Aorta (tissue), 5 donors: Measurements from ENCODE around the gene GYPE. TPM values are rescaled to one million over a fixed set of nuclear protein-coding genes. Genes with fewer than 3 reads are reported as not detected.
"Not testable (repeated sequence)": the region's sequence is repeated elsewhere in the genome, so short reads cannot be mapped to it uniquely, and the experiment has no call there.

Source experiments
- ATAC-seq: fragments of 200-7000 bp; cut with Tn5 transposase; one replicate; pipeline ENCODE4 v1.9.1; 2022; ENCODE audit warnings: moderate library complexity; ENCODE audit not compliant: low FRiP score
- DNase-seq, 2 donors: peaks; one replicate each; pipeline ENCODE4 v3.0.0-alpha.2; 2020
- H3K27ac ChIP-seq, 2 donors: one replicate each; pipeline ENCODE4 v1.5.1; 2013; ENCODE audit warnings: low read length in 2 of 2, mild to moderate bottlenecking in 2 of 2, moderate library complexity in 2 of 2, control low read depth in 1 of 2, inconsistent platforms in 1 of 2, low read depth in 1 of 2
- H3K27me3 ChIP-seq, 2 donors: one replicate each; pipeline ENCODE4 v1.6.1; 2013; ENCODE audit warnings: control low read depth in 1 of 2, low read length in 1 of 2, mild to moderate bottlenecking in 1 of 2, moderate library complexity in 1 of 2; ENCODE audit not compliant: insufficient read depth in 2 of 2, control insufficient read depth in 1 of 2
- H3K36me3 ChIP-seq, 2 donors: one replicate each; pipeline ENCODE4 v1.6.1; 2013; ENCODE audit warnings: control low read depth in 1 of 2, low read length in 1 of 2, mild to moderate bottlenecking in 1 of 2; ENCODE audit not compliant: insufficient read depth in 2 of 2, control insufficient read depth in 1 of 2
- H3K4me1 ChIP-seq, 2 donors: one replicate each; pipeline ENCODE4 v1.6.1; 2013; ENCODE audit warnings: low read length in 2 of 2, control low read depth in 1 of 2, mild to moderate bottlenecking in 1 of 2, moderate library complexity in 1 of 2; ENCODE audit not compliant: insufficient read depth in 2 of 2, control insufficient read depth in 1 of 2
- H3K4me3 ChIP-seq, 2 donors: one replicate each; pipeline ENCODE4 v1.5.1; 2013; ENCODE audit warnings: low read length in 2 of 2, control low read depth in 1 of 2, mild to moderate bottlenecking in 1 of 2
- H3K9me3 ChIP-seq: one replicate; pipeline ENCODE4 v1.6.1; 2013; ENCODE audit warnings: mild to moderate bottlenecking, low read length; ENCODE audit not compliant: control insufficient read depth
- WGBS, 2 donors: extraction: QIAGEN DNeasy Blood & Tissue Kit; methylation state at CpG; one replicate each; pipeline ENCODE4 v1.1.7; 2013; 5-methylcytosine and 5-hydroxymethylcytosine counted together
- intact Hi-C, 2 donors: fragments of 100-400 bp; cut with DNase I; formaldehyde crosslinking; loops; one replicate each; pipeline versions ENCODE4 v1.14.2 to v1.15.0; 2022
- polyA plus RNA-seq, 2 donors: library from polyadenylated mRNA; stranded (reverse); fragments of 200-250 nt; gene quantifications; one replicate each; pipeline ENCODE4 v1.2.3, GENCODE V29; 2013
- total RNA-seq, 2 donors: library from RNA; stranded (reverse); fragmentation: NEBNext Ultra II Directional; extraction: Animal tissue kit (Norgen Biotek cat#: 25700); gene quantifications; one replicate each; pipeline ENCODE4 v1.2.1, GENCODE V29; 2021
- donor health status: healthy with polysubstance abuse.
- donor health status: Bipolar disorder and iron deficiency.
- donor health status: DM: no; HTN: no; CAD: no.
- donor health status: DM: no; HTN: no; CAD: no.
- donor health status: DM: yes; HTN: yes; CAD: no.

Gene GYPE
- total and polyA plus RNA-seq, 4 donors = 2.4 to 4.0 (median 3.6) TPM

DNA sequence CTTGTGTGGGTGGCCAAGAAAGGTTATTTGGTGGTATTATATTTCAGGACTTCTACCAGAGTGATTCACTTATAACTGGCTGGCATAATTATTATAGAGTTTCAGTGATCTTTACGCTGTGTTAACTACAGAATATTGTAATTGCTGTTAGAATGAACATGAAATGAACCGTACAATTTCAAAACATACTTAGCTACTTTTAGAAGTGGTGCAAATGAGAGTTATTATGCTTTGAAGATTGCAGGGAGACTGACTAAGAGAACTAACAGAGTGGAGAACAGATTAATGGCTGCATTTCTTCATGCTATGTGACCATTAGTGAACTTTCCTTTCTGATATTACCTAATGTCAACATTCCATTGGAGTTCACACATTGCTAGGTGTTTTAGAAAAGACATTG, 71.7 kb downstream of the GYPE start:
- H3K4me1 ChIP-seq, intact Hi-C loops, H3K27me3 ChIP-seq, ATAC-seq, H3K9me3 ChIP-seq, H3K27ac ChIP-seq, DNase-seq, H3K4me3 ChIP-seq, H3K36me3 ChIP-seq: not testable (repeated sequence)
- 70 to 78% methylated on average over 2 of the region's 2 CpGs for WGBS, 2 donors

DNA sequence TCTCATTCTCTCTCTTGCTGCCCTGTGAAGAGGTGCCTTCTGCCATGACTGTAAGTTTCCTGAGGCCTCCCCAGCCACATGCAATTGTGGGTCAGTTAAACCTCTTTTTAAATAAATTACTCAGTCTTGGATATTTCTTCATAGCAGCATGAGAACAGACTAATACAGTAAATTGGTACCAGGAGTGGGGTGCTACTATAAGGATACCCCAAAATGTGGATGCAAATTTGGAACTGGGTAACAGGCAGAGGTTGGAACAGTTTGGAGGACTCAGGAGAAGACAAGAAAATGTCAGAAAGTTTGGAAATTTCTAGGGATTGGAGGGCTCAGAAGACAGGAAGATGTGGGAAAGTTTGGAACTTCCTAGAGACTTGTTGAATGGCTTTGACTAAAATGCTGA, 74.8 kb downstream of the GYPE start:
- ATAC-seq, H3K36me3 ChIP-seq, intact Hi-C loops, H3K27me3 ChIP-seq, H3K4me3 ChIP-seq, H3K4me1 ChIP-seq, H3K27ac ChIP-seq, DNase-seq, H3K9me3 ChIP-seq: not testable (repeated sequence)

DNA sequence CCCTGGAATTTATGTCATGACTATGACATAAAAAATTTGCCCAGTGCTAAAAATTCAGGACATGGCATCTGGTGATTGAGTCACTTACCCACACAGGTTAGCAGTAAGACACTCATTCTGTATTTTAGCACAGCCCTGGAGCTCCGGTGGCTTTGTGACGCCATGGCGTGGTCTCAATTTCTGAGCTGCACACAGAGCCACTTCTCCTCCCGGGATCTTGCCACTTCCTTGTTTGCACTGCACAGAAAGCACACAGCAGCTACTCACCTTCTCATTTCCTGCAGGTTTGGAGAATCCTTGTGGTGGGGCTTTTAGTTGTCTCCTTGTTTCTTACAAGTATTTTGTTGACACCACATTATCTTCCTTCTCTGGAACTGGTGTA, 76.1 kb downstream of the GYPE start:
- H3K27me3 ChIP-seq, H3K4me3 ChIP-seq, H3K9me3 ChIP-seq, ATAC-seq, H3K36me3 ChIP-seq, H3K27ac ChIP-seq, intact Hi-C loops, DNase-seq, H3K4me1 ChIP-seq: not testable (repeated sequence)
- 87 to 90% methylated on average over 4 of the region's 4 CpGs for WGBS, 2 donors

Other genes starting within 250 kb of the GYPE start
- under 1 TPM; 0.18 to 0.36 TPM for gene FREM3, start 204.9 kb downstream of the GYPE start, total RNA-seq
- not detected for gene FREM3, start 204.9 kb downstream of the GYPE start, polyA plus RNA-seq
- 1 to 10 TPM in 1 of 2 donors, not detected in 1; 1.5 TPM for gene GYPB, start 113.8 kb upstream of the GYPE start, total RNA-seq
- gene GYPB, start 113.8 kb upstream of the GYPE start, polyA plus RNA-seq = not detected
- gene GYPA, start 235.2 kb upstream of the GYPE start, total RNA-seq = under 1 TPM in 1 of 2 donors, not detected in 1; 0.99 TPM
- not detected for gene GYPA, start 235.2 kb upstream of the GYPE start, polyA plus RNA-seq